Measurements from ENCODE around the gene SLC2A13.

The SLC2A13 gene

GRCh38 chr12:40078266-40078665, 27.6 kb downstream of the SLC2A13 start:
- Histone ChIP-seq H4K20me1 (ENCODE audit: insufficient read depth, low read length, poor library complexity, severe bottlenecking) (no peaks in the 10 kb centered on the region), H3K9ac (ENCODE audit: low read depth, low read length, poor library complexity, severe bottlenecking) (no peak overlapping the region), H3K9me2 (replicated peaks; ENCODE audit: low read depth, low read length) (no peaks in the 10 kb centered on the region), H3K4me3 (ENCODE audit: low read length, poor library complexity, severe bottlenecking) (no peak overlapping the region), H3K9me3 (ENCODE audit: insufficient read depth, low read depth, low read length) (no peaks in the 10 kb centered on the region), H3K4me2 (ENCODE audit: low read depth, low read length, poor library complexity, severe bottlenecking) (no peak overlapping the region), H3K27me3 (ENCODE audit: insufficient read depth, low read length, poor library complexity, severe bottlenecking) (no peaks in the 10 kb centered on the region), H3K36me3 (ENCODE audit: insufficient read depth, low read length) (peaks cover 4% of the 10 kb centered on the region), H3F3A (ENCODE audit: low read depth) (no peaks in the 10 kb centered on the region), H3K79me2 (ENCODE audit: insufficient read depth, low read length) (no peaks in the 10 kb centered on the region), H3K4me1 (ENCODE audit: insufficient read depth, low read length, poor library complexity, severe bottlenecking) (no peaks in the 10 kb centered on the region), H2AFZ (ENCODE audit: low read length) (no peak overlapping the region)
- TF ChIP-seq EZH2phosphoT487 (IDR thresholded peaks at IDR 0.05; ENCODE audit: borderline replicate concordance) (no peak), CTCF (conservative IDR thresholded peaks at IDR 0.05; ENCODE audit: low read length) (no peak)

- no peak overlapping the region for H3K4me3 ChIP-seq (ENCODE audit: low read length, poor library complexity, severe bottlenecking)
- no peak overlapping the region for H3K4me2 ChIP-seq (ENCODE audit: low read depth, low read length, poor library complexity, severe bottlenecking)
- H3K9me3 ChIP-seq (ENCODE audit: insufficient read depth, low read depth, low read length) = no peaks in the 10 kb centered on the region
- no peaks in the 10 kb centered on the region for H3K4me1 ChIP-seq (ENCODE audit: insufficient read depth, low read length, poor library complexity, severe bottlenecking)
- no peaks in the 10 kb centered on the region for H3K27me3 ChIP-seq (ENCODE audit: insufficient read depth, low read length, poor library complexity, severe bottlenecking)
- H3K36me3 ChIP-seq (ENCODE audit: insufficient read depth, low read length) = no peaks in the 10 kb centered on the region
- H3F3A ChIP-seq (ENCODE audit: low read depth) = no peaks in the 10 kb centered on the region
- TF ChIP-seq EZH2phosphoT487 (IDR thresholded peaks at IDR 0.05; ENCODE audit: borderline replicate concordance) (no peak), CTCF (conservative IDR thresholded peaks at IDR 0.05; ENCODE audit: low read length) (no peak)
- H3K9ac ChIP-seq (ENCODE audit: low read depth, low read length, poor library complexity, severe bottlenecking) = no peak overlapping the region
- H3K9me2 ChIP-seq (replicated peaks; ENCODE audit: low read depth, low read length) = no peaks in the 10 kb centered on the region
- no peaks in the 10 kb centered on the region for H3K79me2 ChIP-seq (ENCODE audit: insufficient read depth, low read length)
- no peak overlapping the region for H2AFZ ChIP-seq (ENCODE audit: low read length)
- no peaks in the 10 kb centered on the region for H4K20me1 ChIP-seq (ENCODE audit: insufficient read depth, low read length, poor library complexity, severe bottlenecking)
These were observed 30.4 kb downstream of the SLC2A13 start for GRCh38 chr12:40075458-40075857.

- no peak overlapping the region for H3K4me3 ChIP-seq (ENCODE audit: low read length, poor library complexity, severe bottlenecking)
- no peak overlapping the region for H3K4me2 ChIP-seq (ENCODE audit: low read depth, low read length, poor library complexity, severe bottlenecking)
- no peaks in the 10 kb centered on the region for H3K27me3 ChIP-seq (ENCODE audit: insufficient read depth, low read length, poor library complexity, severe bottlenecking)
- TF ChIP-seq CTCF (conservative IDR thresholded peaks at IDR 0.05; ENCODE audit: low read length) = no peak
- no peak for TF ChIP-seq EZH2phosphoT487 (IDR thresholded peaks at IDR 0.05; ENCODE audit: borderline replicate concordance)
- H3K9me3 ChIP-seq (ENCODE audit: insufficient read depth, low read depth, low read length) = no peaks in the 10 kb centered on the region
- no peaks in the 10 kb centered on the region for H3K4me1 ChIP-seq (ENCODE audit: insufficient read depth, low read length, poor library complexity, severe bottlenecking)
- H3K36me3 ChIP-seq (ENCODE audit: insufficient read depth, low read length) = no peaks in the 10 kb centered on the region
- H2AFZ ChIP-seq (ENCODE audit: low read length) = no peak overlapping the region
- H3K79me2 ChIP-seq (ENCODE audit: insufficient read depth, low read length) = no peaks in the 10 kb centered on the region
- no peak overlapping the region for H3K9ac ChIP-seq (ENCODE audit: low read depth, low read length, poor library complexity, severe bottlenecking)
- H3F3A ChIP-seq (ENCODE audit: low read depth) = no peaks in the 10 kb centered on the region
- no peaks in the 10 kb centered on the region for H4K20me1 ChIP-seq (ENCODE audit: insufficient read depth, low read length, poor library complexity, severe bottlenecking)
- no peaks in the 10 kb centered on the region for H3K9me2 ChIP-seq (replicated peaks; ENCODE audit: low read depth, low read length)
These were observed 37.5 kb downstream of the SLC2A13 start for GRCh38 chr12:40068416-40068815.
